Endothelial cell of umbilical vein (primary cell): Measurements from ENCODE around the gene SCYGR7.

Experiments
- EZH2 ChIP-seq: IDR thresholded peaks from 2 replicates; pipeline ENCODE4 v1.6.1; 2012; ENCODE audit warnings: borderline replicate concordance, low read depth, mild to moderate bottlenecking, moderate library complexity, low read length, inconsistent platforms; ENCODE audit not compliant: severe bottlenecking
- TF ChIP-seq, protein P1 (sequence below), 2 donors: IDR thresholded peaks; 1 replicate in 1 of 2; 2 replicates in 1 of 2; pipeline ENCODE4 v1.5.1; 2011; ENCODE audit warnings: low read length in 2 of 2, mild to moderate bottlenecking in 2 of 2, moderate library complexity in 2 of 2, control low read depth in 1 of 2, inconsistent platforms in 1 of 2, low read depth in 1 of 2; ENCODE audit not compliant: insufficient read depth in 1 of 2; ENCODE audit errors: extremely low read depth in 1 of 2

DNA sequence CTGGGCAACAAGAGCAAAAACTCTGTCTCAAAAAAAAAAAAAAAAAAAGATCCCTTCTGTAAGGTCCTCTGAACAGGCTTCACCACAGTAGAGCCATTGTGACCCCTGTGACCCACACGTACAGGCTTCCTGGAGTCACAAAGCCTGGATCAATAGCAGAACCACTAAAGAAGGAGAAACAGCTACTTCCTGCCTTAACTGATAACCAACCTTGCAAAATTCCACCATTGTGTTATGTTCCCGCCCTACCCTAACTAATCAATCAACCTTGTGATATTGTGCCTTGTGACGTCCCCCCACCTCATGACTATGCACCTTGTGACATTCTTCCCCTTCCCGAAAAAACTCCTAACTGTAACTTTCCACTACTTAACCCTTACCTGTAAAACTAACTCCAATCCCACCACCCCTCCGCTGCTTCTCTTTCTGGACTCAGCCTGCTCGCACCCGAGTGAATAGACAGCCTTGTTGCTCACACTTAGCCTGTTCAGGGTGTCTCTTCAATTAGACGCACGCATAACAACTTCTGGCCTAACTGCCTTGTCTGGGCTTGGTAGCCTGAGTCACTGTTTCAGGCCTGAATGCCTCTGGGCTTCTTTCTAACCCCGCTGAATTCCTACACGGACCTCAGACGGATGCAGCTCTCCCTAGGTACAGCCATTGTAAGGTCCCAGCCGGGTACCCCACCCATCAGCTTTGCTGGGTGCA lies 31.4 kb downstream of the SCYGR7 start:
- TF ChIP-seq EZH2, result no peak
- TF ChIP-seq, protein P1, sequence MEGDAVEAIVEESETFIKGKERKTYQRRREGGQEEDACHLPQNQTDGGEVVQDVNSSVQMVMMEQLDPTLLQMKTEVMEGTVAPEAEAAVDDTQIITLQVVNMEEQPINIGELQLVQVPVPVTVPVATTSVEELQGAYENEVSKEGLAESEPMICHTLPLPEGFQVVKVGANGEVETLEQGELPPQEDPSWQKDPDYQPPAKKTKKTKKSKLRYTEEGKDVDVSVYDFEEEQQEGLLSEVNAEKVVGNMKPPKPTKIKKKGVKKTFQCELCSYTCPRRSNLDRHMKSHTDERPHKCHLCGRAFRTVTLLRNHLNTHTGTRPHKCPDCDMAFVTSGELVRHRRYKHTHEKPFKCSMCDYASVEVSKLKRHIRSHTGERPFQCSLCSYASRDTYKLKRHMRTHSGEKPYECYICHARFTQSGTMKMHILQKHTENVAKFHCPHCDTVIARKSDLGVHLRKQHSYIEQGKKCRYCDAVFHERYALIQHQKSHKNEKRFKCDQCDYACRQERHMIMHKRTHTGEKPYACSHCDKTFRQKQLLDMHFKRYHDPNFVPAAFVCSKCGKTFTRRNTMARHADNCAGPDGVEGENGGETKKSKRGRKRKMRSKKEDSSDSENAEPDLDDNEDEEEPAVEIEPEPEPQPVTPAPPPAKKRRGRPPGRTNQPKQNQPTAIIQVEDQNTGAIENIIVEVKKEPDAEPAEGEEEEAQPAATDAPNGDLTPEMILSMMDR (IDR thresholded peaks at IDR 0.05; ENCODE audit: extremely low read depth in 1 of 2, insufficient read depth in 1 of 2, low read depth in 1 of 2, low read length in 2 of 2), result no peak
